HUDEP-2 (cell line): ENCODE results near the gene AGAP5.
"Not testable (repeated sequence)": the region's sequence is repeated elsewhere in the genome, so short reads cannot be mapped to it uniquely, and the experiment has no call there.

Experiments used
- DNase-seq, 76 experiments: peaks; one replicate each; lab custom pipeline; 2025; ENCODE audit not compliant: unreplicated experiment in 76 of 76; lab: John Stamatoyannopoulos, UW

AGAP5 gene

DNA sequence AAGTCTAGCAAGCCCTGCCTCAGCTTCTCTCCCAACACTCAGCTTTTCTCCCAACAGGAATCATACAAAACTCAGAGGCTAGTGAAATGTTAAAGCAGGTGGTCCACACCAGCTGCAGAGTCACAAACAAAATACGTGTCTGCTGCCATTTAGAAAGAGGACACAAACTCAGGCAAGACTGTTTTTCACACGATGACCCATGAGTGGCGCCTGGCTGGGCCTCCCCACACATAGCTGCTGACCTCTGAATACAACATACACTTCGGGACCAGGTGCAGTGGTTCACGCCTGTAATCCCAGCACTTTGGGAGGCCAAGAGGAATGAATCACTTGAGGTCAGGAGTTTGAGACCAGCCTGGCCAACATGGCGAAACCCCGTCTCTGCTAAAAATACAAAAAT lies 35.2 kb downstream of the AGAP5 start:
- DNase-seq: not testable (repeated sequence)

DNA sequence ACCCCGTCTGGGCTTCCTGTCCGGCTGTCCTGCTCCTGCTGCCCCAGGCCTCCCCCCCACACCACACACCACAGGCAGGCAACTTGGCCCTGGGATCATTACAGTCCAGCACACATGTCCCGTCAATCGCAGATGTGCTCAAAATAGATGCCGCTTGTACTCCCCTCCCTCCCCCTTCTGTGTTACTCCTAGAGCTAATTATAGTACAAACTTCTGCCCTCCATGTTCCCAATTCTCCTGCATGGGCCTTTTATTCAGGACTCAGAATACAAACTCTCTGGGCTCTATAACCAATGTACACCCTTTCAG lies 42.0 kb downstream of the AGAP5 start, which contains the start of gene SYNPO2L:
SYNPO2L (minus strand) TSS at position 40 of the 309 bp plus-strand sequence. CDS start 107 bp downstream, outside the sequence.
- DNase-seq: no peak

DNA sequence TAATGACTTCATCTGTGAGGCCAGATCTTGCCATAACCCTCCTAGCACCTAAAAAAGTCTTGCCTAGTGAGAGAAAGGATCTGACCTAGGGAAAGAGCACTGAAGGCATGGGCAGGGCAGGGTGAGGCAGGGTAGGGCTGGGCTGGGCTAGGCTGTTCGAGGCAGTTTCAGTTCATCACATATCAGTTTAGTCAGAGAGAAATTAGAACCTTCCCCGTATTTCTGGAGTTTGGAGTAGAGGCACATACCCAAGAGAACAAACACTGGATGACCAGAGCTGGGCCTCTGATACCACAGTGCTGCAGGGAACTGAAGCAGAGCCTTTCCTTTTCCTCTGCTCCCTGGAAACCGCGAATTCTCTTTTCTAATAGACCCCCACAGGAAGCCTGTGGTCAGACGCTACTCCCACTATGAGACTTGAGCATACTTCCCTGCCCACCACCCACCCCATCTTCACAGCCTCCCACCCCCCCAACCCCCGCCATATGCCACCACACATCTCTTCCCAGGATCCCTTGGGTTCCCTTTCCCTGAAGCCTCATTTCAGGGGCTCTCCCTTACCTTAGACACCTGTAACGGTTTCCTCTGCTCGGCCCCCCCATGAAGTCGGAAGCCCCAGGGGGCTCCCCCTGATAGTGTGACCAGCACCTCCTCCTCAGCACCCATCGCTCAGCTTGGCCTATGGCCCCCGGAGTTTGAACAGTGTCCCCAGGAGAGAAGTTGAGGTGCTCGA lies 42.5 kb downstream of the AGAP5 start:
- peak in 9 of 76 experiments; percentile 2 to 25 (median 11) for DNase-seq

DNA sequence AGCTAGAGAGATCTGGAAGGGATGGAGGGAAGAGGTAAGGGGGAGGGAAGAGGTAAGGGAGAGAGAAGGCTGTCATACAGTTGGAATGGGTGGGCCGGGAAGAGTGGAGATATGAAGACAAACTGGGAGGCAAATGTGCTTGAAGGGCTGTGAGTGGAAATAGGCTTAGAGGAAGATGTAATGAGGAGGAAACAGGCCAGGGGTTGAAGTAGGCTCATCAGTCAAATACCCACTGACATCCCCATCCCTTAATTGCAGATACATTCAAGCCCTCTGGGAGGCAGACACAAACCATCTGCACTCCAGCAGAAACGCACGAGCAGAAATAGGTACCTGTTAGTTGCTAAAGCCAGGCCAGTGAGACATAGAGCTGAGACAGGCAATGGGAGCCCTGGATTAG lies 44.2 kb downstream of the AGAP5 start:
- DNase-seq: peak in 17 of 76 experiments; percentile 6 to 56 (median 20)

DNA sequence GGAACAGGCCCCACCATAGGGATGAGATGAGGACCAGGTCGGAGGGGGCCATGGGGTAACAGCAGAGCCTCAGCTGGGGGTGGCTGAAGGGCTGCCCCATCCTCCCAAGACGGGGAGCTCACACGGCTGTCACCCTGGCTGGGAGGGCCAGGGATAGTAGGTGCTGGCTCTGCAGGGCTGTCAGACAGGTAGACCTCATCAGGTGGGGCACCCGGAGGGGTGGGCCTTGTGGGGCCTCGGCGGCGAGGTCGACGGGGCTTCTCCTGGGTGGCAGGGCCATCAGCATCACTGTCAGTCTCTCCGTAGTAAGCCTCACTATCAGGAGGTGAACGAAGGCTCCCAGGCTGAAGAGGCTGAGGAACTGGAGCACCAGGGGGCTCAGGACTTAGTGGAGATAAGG lies 44.7 kb downstream of the AGAP5 start:
- no peak for DNase-seq

DNA sequence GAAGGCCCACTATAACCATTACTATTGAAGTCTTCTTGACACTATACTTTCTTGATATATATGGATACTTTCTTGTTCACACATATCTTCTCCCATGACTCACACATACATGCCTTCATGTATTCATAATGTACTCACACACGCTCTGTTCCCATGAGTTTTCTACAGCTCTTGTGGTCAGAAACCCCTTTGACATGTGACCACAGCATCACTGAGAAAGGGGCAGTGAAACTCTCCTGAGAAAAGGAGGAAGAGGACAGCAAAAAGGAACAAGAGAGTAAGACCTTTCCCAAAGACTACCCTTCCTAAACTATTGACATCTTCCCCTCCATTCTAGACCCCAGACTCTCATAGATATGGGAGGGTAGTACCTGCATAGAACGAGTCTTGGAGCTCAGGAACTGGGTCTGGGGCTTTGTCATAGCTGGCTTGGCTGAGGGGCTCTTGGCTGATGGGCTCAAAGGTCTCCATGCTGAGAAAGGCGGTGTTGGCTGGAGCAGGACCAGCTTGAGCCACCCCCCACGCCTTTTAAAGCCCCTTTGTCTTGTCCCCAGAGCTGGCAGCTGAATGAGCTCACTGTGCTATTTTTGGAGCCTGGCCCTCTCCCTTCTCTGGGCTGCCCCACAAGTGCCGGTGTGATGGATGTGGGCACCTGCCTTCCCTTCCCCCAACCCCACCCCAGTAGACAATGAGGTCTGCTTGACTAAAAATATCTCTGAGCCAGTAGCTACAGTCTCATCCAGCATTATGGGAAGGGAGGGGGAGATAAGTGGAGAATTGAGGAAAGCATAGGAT lies 47.2 kb downstream of the AGAP5 start:
- no peak for DNase-seq

DNA sequence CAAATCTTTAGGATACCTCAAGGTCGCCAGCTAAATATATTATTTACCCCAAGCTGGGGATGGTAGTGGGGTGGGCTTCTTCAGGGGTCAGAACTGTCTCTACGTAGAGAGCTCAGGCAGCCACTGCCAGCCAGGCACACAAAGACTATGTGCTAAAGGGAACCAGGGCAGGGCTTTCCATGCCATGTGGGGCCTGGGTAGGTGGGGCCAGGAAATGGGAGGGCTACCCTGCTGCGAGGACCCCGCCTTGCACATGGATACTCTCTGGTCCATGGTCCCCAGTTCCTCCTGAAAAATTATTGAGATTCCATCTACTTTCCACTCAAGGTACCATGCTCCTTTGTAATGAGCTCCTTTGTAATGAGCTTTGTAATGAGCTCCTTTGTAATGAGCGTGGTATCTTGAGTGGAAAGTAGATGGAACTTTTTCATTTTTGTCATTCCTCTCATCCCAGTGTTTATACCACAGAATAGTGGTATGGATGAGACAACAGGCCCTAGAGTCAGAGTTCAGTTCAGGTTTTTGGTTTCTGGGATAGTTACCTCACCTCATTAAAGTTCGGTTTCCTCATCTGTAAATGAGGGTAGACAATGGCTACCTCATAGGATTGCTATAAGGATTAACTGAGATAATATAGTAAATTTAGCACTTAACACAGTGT lies 47.9 kb downstream of the AGAP5 start:
- DNase-seq: no peak

DNA sequence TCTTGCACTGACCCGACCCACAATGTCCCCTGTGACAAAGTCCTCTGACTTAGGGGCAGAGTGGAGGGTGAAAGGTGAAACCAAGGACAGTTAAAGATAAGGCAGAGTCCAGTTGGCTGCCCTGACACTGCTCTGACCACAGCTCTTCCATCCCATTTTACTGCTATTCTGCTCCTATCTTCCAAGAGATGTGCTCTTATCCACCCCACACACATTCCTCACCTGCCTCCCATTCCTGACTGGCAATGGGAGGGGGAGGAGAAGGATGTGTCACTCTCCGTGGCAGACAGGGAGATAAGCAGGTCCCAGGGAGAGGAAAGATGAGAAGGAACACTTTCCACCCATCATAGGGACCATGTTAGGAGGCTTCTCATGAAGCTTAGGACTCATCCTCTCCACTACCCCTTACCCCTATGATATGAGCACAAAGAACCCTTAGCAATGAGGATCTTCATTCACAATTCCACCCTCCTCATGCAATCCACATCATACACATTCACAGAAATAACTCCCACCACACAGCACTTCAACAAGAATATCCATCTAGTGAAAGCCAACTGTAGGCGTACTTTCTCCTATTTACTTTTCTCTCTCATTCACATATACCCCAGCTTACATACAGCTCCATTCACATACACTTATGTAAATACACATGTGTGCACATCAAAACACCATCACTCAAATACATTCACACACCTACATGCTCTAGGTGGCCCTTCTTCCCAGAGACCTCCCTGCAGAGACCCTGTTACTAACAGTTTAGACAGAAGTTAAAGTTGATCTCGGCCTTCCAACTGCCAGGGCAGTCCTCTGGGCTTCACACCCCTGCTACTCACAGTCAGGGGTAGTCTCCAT lies 48.7 kb downstream of the AGAP5 start:
- no peak for DNase-seq

DNA sequence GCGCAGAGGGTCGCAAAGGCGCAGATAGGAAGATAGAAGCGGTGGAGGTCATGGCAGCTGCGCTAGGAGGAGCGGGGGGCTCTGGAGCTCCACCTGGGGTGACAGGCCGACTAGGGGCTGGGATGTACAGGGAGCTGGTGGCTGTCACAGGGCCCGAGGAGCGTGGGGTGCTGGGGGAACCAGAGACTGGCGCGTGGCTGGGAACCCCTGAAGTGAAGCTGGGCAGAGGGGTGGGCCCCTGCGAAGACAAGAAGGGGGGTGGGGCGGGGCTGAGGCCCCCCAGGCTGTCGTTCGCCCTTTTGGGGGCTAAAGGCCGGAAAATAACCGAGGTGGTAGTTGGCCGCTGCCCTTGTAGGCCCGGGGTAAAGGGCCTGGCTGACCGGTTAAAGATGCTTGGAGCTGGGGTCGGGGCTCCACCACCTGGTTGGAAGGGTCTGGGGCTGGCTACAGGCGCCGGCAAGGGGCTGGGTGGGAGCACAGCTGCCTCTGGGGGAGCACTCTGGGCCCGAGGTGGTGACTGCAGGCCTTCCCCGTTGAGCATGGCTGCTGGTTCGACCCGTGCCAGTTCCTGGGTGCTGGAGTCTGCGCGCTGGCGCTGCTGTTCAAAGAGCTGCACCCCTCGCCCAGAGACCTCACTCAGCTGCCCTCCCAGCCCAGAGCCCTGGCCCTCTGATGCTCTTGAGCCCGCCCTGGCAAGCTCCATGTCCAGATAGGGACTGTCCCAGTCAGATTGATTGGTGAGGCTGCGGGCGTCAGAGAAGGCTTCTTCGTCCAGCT lies 49.8 kb downstream of the AGAP5 start:
- DNase-seq: no peak

DNA sequence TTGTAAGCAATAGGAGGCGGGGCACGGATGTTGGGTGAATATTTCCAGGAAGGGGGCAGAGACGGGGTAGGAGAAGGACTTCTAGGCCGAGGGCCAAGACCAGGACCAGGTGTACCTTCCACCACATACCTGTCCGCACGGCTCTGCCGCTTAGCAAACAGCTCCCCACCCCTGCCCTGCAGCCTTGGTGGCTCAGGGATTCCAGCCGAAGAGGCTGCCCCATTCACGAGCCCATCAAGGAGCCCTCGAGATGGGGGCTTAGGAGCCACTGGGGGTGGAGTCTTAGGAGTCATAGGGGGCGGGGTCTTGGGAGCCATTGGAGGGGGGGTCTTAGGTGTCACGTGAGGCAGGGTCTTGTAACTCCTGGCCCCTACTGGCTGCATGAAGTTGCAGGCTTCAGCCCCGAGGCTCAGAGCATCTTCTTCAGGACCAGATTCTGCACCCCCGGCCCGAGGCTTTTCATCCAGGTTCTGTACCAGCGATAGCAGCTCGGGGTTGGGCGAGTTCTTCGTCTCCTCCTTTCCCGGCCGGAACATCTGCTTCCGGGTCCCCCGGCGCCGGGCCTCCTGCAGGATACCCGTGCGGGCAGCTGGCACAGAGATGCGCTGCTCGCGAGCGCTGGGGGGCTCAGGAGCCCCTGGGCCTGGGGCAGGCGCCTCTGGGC lies 50.6 kb downstream of the AGAP5 start:
- DNase-seq: no peak

DNA sequence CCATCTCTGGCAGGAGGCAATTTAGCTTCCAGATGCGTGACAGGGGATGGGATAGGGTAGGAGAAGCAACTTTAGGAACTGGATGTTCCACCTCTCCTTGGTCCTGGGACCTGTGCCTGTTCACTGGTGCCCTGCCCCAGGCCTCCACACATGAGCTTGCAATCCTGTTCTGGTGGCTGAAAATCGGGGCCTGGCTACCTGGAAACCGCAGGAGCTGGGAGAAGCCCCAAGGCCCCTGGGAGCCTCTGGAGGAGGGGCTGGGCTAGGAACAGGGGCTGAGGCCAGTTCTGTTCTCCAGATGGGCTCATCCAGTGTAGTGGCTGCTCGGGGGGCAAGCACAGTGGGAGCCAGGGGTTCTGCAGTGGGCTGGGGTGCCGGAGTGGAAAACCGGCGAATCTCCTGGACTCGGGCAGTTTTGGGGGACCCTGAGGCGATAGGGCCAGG lies 51.3 kb downstream of the AGAP5 start:
- no peak for DNase-seq

DNA sequence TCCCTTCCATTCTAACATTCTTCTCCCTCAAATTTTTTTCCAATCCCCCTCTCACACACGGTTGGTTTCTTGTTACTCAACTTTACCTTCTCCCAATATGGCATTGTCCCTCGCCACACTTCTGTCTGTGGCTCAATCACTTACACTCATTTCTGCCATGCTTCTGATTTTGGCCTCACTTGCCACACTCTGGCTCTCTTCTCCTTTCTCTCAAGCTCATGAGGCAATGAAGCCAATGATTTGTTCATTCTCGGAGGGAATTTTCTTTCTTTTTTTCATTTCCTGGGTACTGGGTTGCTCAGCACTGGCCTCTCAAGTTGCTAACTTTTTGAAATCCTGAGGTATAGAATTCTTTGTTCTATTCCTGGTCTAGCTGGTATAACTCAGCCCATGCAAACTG lies 52.7 kb downstream of the AGAP5 start:
- no peak for DNase-seq

DNA sequence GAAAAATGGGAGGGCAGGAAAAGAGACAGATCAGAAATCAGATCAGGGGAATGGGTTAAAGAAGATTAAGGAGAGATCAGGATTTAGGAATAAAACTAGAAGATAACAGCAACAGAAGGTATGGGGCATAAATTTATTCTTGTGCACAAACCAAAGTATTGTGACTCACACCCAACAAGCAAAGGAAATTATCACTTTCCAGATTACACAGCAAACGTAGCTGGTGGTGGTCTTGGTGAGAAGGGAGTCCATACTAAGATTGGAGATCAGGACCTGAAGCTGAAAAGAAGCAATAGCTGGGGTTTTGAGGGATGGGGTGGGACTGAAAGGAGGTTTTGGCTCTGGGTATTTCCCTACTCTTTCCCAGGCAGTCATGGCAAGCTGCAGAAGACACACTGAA lies 53.1 kb downstream of the AGAP5 start:
- DNase-seq: no peak

DNA sequence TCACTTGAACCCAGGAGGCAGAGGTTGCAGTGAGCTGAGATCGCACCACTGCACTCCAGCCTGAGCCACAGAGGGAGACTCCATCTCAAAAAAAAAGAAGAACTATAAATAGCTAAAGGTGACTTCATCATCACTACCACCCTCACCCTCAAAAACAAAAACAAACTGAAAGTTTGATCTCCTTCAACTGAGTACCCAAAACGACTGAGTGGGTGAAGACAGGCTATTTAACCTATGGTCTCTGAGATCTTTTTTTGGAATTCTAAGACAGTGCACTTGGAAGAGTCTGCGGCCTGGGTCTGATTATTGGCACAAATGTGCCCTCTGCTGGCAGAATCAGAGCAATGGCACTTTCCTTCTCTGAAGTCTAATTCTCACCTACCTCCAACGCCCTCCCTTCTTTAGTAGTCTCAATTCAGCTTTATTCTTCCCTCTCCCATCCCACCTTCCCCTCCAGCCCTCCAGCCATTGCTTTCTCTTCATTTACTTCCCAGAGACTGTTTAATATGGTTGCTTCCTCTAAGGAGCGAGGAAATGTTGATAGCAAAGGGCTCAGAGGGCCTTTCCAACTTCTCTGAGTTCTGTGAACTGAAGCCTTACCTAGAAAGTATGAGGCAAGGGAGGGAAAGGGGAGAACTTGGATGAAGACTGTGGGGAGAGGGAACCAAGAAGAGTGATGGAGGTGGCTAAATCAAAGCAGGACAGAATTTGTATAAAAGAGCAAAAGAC lies 53.7 kb downstream of the AGAP5 start:
- DNase-seq: peak in 44 of 76 experiments; percentile 6 to 61 (median 26)

DNA sequence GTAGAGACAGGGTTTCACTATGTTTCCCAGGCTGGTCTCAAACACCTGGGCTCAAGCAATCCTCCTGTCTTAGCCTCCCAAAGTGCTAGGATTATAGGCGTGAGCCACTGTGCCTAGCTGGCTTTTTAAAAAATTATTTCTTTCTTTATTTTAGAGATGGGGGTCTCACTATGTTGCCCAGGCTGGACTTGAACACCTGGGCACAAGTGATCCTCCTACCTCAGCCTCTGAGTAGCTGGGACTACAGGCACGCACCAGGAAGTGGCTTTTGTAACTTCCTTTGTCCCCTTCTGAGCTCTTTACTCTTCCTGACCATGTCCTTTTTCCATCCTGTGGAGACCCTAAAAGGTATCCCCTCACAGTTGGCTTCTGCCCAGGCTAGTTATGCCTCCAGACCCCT lies 54.5 kb downstream of the AGAP5 start:
- no peak for DNase-seq

DNA sequence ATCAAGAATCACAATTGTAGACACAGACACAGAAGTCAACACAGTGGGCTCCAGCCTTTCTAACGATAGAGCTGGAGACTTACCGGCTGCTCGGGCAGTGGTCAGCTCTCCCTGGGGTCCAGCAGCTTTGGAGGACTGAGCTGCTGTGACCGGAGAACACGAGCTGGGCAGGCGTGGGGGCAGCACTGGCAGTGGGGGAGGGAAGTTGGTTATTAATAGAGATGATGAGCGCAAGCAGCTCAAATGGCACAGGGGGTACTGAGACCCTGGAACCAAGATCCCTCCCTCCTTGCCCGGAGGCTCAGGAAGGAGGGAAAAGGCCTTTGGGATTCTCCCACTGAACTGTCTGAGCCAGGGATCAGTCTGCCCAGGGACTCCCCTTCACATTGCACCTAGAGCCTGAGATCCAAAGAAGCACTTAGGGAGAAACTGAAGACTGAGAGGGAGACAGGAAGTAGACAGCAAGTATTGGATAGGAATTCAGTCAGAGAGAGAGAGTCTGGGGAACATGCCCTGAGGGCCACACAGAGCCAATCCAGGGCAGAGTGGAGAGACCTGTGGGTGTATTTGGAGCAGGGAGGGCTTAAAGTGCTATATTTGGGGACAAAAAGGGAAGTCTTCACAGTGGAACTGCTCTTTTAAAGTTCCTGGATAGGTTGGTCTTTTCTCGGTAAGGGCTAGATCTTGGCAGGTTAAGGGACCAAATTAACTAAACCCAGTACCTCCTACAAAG lies 56.4 kb downstream of the AGAP5 start, which contains the start of gene MYOZ1:
MYOZ1 (minus strand) TSS at position 147 of the 733 bp plus-strand sequence. CDS start 1,457 bp downstream, outside the sequence.
- no peak for DNase-seq

DNA sequence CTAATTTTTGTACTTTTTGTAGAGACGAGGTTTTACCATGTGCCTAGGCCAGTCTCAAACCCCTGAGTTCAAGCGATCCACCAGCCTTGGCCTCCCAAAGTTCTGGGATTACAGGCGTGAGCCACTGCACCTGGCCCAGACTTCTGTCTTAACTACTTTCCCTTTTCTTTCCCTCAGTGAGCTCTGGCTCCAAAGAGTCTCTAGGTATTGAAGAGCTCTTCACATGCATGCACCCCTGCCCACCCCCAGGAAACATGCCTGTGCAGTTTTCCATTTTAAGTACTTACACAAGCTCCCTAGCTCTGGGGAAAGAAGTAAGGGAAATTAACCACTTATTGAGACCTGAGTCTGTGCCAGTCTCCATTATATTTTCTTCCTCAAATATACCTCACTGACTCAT lies 58.6 kb downstream of the AGAP5 start:
- no peak for DNase-seq

DNA sequence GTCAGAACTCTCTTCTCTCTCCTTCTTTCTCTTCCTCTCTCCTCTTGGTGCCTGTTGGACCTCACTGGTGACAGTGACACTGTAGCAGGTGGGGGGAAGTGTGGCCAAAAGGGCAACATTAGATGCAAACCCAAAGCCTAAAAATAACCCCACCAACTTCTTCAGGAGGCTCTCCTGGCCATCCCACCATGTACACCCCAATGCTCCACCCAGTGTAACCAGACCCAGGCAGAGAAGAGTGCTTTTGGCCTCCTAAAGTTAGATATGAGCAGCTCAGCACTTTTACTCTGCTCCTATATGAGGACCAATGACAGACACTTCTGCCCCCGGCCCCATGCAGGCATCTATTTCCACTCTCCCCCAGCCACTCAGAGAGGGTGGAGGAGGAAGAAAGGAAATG lies 62.1 kb downstream of the AGAP5 start:
- no peak for DNase-seq
